ENCODE data around the gene ASIC2. TPM values are rescaled to one million over a fixed set of nuclear protein-coding genes. Genes with fewer than 3 reads are reported as not detected.

ASIC2 gene
- total and polyA plus RNA-seq, 3 experiments from 2014 or later = not detected

GRCh38 chr17:33196883-33197282 is 96.2 kb downstream of the ASIC2 start:
- Mint-ChIP-seq H3K27ac (no peak overlapping the region), H3K36me3 (no peaks in the 10 kb centered on the region), H3K4me1 (no peaks in the 10 kb centered on the region), H3K4me3 (no peak overlapping the region), H3K27me3 (peaks cover 13 to 25% of the 10 kb centered on the region in 2 donors), H3K9me3 (no peaks in the 10 kb centered on the region)
- ChIA-PET POLR2A (no interaction called here), CTCF (no interaction called here)
- H3K27ac ChIP-seq (ENCODE audit: low read depth, low read length) = no peak overlapping the region
- no peaks in the 10 kb centered on the region for H3K9me3 ChIP-seq (ENCODE audit: low read length)
- H3K27me3 ChIP-seq (ENCODE audit: insufficient read depth, low read length, poor library complexity, severe bottlenecking) = no peaks in the 10 kb centered on the region
- no peaks in the 10 kb centered on the region for H3K4me1 ChIP-seq (ENCODE audit: insufficient read depth, low read length)
- no peaks in the 10 kb centered on the region for H3K36me3 ChIP-seq (ENCODE audit: insufficient read depth, low read length)
- DNase-seq = no peak
- no peak overlapping the region for H3K4me3 ChIP-seq (ENCODE audit: low read length)

GRCh38 chr17:33192951-33193911 is 99.9 kb downstream of the ASIC2 start:
- no peaks in the 10 kb centered on the region for H3K9me3 Mint-ChIP-seq
- no peaks in the 10 kb centered on the region for H3K4me1 ChIP-seq (ENCODE audit: insufficient read depth, low read length)
- H3K27ac Mint-ChIP-seq = no peak overlapping the region
- H3K27ac ChIP-seq (ENCODE audit: low read depth, low read length) = no peak overlapping the region
- no peak overlapping the region for H3K4me3 ChIP-seq (ENCODE audit: low read length)
- no peaks in the 10 kb centered on the region for H3K9me3 ChIP-seq (ENCODE audit: low read length)
- CTCF ChIA-PET = no interaction called here
- H3K4me3 Mint-ChIP-seq = no peak overlapping the region
- POLR2A ChIA-PET = no interaction called here
- no peaks in the 10 kb centered on the region for H3K4me1 Mint-ChIP-seq
- no peaks in the 10 kb centered on the region for H3K36me3 Mint-ChIP-seq
- H3K27me3 ChIP-seq (ENCODE audit: insufficient read depth, low read length, poor library complexity, severe bottlenecking) = no peaks in the 10 kb centered on the region
- no peaks in the 10 kb centered on the region for H3K36me3 ChIP-seq (ENCODE audit: insufficient read depth, low read length)
- H3K27me3 Mint-ChIP-seq = peaks cover 11 to 43% of the 10 kb centered on the region in 2 donors
- DNase-seq = no peak

DNA sequence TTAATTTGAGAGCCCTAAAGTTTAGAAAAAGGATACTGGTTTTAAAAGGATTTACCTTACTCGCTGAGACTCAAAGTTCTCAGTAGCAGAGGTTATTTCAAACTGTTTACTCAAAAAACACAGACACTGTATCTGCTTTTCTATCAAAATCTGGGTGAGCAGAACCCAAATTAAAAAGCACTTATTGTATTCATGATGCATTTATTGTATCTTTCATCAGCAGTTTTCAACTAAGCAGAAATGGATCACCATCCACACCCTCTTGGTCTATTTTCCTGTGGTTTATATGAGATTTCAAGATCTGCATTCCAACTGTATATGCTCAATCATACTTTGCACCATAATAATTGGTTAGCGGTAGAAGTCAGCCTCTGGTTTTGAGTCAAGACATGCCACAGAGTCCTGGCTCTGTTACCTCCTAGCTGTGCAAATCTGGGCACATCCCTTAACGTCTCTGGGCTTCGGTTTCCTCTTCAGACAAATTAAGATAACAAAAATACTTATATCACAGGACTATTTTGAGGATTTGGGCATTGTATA is 109.5 kb downstream of the ASIC2 start:
- no peak overlapping the region for H3K27ac ChIP-seq (ENCODE audit: low read depth, low read length)
- Mint-ChIP-seq H3K36me3 (no peaks in the 10 kb centered on the region), H3K4me3 (no peak overlapping the region), H3K27me3 (peaks cover 13 to 58% of the 10 kb centered on the region in 2 donors), H3K27ac (no peak overlapping the region), H3K9me3 (no peaks in the 10 kb centered on the region), H3K4me1 (no peaks in the 10 kb centered on the region)
- no peaks in the 10 kb centered on the region for H3K27me3 ChIP-seq (ENCODE audit: insufficient read depth, low read length, poor library complexity, severe bottlenecking)
- DNase-seq = no peak
- ChIA-PET POLR2A (no interaction called here), CTCF (no interaction called here)
- H3K9me3 ChIP-seq (ENCODE audit: low read length) = no peaks in the 10 kb centered on the region
- no peaks in the 10 kb centered on the region for H3K4me1 ChIP-seq (ENCODE audit: insufficient read depth, low read length)
- no peaks in the 10 kb centered on the region for H3K36me3 ChIP-seq (ENCODE audit: insufficient read depth, low read length)
- no peak overlapping the region for H3K4me3 ChIP-seq (ENCODE audit: low read length)

DNA sequence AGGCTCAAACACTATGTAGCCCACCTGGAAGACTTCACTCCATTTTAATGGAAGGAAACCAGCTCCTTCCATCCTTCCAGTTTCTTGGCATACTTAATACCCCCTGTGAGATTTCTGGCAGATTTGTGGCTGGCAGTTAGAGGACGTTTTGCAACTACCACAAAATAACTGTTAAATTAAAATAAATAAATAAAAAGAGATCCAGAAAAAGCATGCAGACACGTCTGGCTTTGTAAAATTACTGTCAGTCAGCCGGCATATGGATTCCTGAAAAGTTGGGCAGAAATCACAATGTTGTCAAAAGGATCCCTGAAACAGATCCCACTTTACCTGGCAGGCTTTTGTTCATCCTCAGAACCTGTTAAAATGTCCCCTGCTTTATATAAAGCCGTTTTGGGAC is 113.9 kb downstream of the ASIC2 start:
- no peak overlapping the region for H3K4me3 ChIP-seq (ENCODE audit: low read length)
- H3K27me3 Mint-ChIP-seq = peaks cover 11 to 41% of the 10 kb centered on the region in 2 donors
- H3K27me3 ChIP-seq (ENCODE audit: insufficient read depth, low read length, poor library complexity, severe bottlenecking) = no peaks in the 10 kb centered on the region
- H3K36me3 Mint-ChIP-seq = no peaks in the 10 kb centered on the region
- H3K27ac Mint-ChIP-seq = no peak overlapping the region
- POLR2A ChIA-PET = no interaction called here
- no peaks in the 10 kb centered on the region for H3K4me1 Mint-ChIP-seq
- no peaks in the 10 kb centered on the region for H3K9me3 ChIP-seq (ENCODE audit: low read length)
- H3K9me3 Mint-ChIP-seq = no peaks in the 10 kb centered on the region
- H3K4me1 ChIP-seq (ENCODE audit: insufficient read depth, low read length) = no peaks in the 10 kb centered on the region
- H3K36me3 ChIP-seq (ENCODE audit: insufficient read depth, low read length) = no peaks in the 10 kb centered on the region
- no peak for DNase-seq
- H3K4me3 Mint-ChIP-seq = no peak overlapping the region
- CTCF ChIA-PET = no interaction called here
- no peak overlapping the region for H3K27ac ChIP-seq (ENCODE audit: low read depth, low read length)

DNA sequence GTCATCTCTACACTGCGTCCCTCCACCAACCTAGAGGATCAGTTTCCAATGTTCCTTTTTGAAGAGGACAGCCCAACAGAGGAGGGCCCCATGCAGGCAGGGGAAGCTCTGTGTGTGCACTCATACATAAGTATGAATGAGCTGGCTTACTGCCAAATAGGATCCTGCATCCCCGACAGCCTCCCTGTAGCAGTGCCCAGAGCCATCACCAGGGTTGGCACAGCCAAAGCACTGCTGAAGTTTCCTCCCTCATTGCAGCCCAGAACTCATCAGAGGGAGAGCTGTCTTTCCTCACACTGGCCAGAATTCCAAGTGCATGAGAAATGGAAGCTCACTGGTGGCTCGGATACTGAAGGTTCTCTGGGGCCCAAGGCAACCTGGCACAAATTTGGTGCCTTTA is 114.4 kb downstream of the ASIC2 start:
- H3K4me1 ChIP-seq (ENCODE audit: insufficient read depth, low read length) = no peaks in the 10 kb centered on the region
- no peak overlapping the region for H3K27ac Mint-ChIP-seq
- POLR2A ChIA-PET = no interaction called here
- no peak overlapping the region for H3K4me3 Mint-ChIP-seq
- H3K36me3 Mint-ChIP-seq = no peaks in the 10 kb centered on the region
- H3K27ac ChIP-seq (ENCODE audit: low read depth, low read length) = no peak overlapping the region
- H3K9me3 ChIP-seq (ENCODE audit: low read length) = no peaks in the 10 kb centered on the region
- H3K36me3 ChIP-seq (ENCODE audit: insufficient read depth, low read length) = no peaks in the 10 kb centered on the region
- CTCF ChIA-PET = no interaction called here
- DNase-seq = no peak
- no peak overlapping the region for H3K4me3 ChIP-seq (ENCODE audit: low read length)
- H3K4me1 Mint-ChIP-seq = no peaks in the 10 kb centered on the region
- peaks cover 11 to 36% of the 10 kb centered on the region in 2 donors for H3K27me3 Mint-ChIP-seq
- no peaks in the 10 kb centered on the region for H3K9me3 Mint-ChIP-seq
- no peaks in the 10 kb centered on the region for H3K27me3 ChIP-seq (ENCODE audit: insufficient read depth, low read length, poor library complexity, severe bottlenecking)

DNA sequence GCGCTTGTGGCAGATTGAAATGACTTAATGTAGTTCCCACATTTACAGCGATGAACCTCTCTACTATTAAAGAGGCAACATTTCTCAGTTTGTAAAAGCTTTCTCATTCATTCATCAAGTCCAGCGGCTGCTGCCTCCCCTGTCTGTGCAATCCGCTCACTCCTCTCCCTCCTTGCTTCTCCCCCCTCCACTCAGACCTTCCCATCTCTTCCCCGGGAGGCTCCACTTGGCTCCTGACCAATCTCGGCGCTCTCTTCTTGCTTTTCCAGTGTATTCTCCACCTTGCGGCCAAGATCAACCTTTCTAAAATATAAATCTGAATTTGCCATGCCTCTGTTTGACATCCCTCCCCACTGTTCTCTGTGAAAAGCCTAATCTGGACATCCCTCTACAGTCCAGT is 117.5 kb downstream of the ASIC2 start:
- CTCF ChIA-PET = no interaction called here
- Histone ChIP-seq H3K27ac (ENCODE audit: low read depth, low read length) (no peak overlapping the region), H3K27me3 (ENCODE audit: insufficient read depth, low read length, poor library complexity, severe bottlenecking) (no peaks in the 10 kb centered on the region), H3K36me3 (ENCODE audit: insufficient read depth, low read length) (no peaks in the 10 kb centered on the region), H3K4me3 (ENCODE audit: low read length) (no peak overlapping the region), H3K4me1 (ENCODE audit: insufficient read depth, low read length) (no peaks in the 10 kb centered on the region), H3K9me3 (ENCODE audit: low read length) (no peaks in the 10 kb centered on the region)
- Mint-ChIP-seq H3K27me3 (peaks cover 5 to 25% of the 10 kb centered on the region in 2 donors), H3K9me3 (no peaks in the 10 kb centered on the region), H3K36me3 (no peaks in the 10 kb centered on the region), H3K4me3 (no peak overlapping the region), H3K27ac (no peak overlapping the region), H3K4me1 (no peaks in the 10 kb centered on the region)
- no peak for DNase-seq
- POLR2A ChIA-PET = no interaction called here

DNA sequence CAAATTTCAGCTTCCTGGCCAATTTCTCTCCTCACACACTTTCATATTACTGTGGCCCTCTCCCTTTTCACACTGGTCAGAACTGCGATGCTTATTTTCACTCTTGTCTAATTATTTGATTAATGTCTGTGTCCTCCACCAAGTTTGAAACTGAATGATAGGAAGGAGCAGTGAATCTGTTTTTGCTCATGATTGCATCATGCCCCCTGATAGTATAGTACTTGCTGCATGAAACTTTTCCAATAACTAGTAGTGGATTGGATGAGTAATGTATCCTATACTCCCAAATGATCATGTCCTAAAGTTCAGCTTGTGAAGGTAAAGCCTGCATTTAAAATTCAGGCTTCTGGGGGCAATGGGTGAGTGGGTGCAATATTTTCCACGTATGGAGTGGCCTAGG is 121.2 kb downstream of the ASIC2 start:
- DNase-seq = no peak
- no peaks in the 10 kb centered on the region for H3K4me1 ChIP-seq (ENCODE audit: insufficient read depth, low read length)
- Mint-ChIP-seq H3K9me3 (no peaks in the 10 kb centered on the region), H3K4me3 (no peak overlapping the region), H3K27me3 (peaks cover 3 to 16% of the 10 kb centered on the region in 2 donors), H3K4me1 (no peaks in the 10 kb centered on the region), H3K27ac (no peak overlapping the region), H3K36me3 (no peaks in the 10 kb centered on the region)
- H3K4me3 ChIP-seq (ENCODE audit: low read length) = no peak overlapping the region
- ChIA-PET POLR2A (no interaction called here), CTCF (no interaction called here)
- H3K36me3 ChIP-seq (ENCODE audit: insufficient read depth, low read length) = no peaks in the 10 kb centered on the region
- H3K27ac ChIP-seq (ENCODE audit: low read depth, low read length) = no peak overlapping the region
- no peaks in the 10 kb centered on the region for H3K27me3 ChIP-seq (ENCODE audit: insufficient read depth, low read length, poor library complexity, severe bottlenecking)
- no peaks in the 10 kb centered on the region for H3K9me3 ChIP-seq (ENCODE audit: low read length)

DNA sequence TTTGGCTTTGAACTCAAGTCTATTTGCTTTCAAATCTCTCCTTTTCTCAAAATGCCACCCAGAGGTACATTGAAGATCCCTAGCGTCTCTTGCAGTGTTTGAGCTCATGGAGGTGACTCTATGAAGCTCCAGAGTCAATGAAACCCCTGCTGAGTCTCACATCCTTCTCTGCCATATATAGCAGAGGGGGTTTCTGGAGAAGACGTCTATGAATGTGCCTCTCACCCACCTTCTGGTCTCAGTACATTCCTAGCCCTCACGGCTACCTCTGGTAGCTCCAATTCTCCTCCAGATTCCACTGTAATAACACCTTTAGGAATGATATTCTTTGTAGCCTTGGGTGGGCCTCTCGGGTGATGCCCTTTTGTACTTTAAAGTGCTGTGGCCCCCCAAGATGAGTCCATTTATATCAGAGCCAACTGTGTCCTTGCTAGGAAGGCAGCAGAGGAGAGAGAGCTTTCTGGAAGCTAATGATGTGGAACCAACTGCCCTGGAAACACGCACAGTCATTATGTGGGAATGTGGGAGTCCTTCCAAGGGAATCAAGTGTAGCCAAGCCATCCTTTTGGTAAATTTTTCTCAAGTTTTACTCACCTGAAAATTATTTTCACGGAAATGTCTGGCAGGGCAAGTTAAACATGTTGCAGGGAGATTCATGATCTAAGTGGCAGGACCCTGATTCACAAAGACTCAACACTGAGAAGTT is 123.4 kb downstream of the ASIC2 start:
- ChIA-PET CTCF (interaction anchor here (1.1 kb wide), 1 partner anchor 31 kb away, joined by 3 read pairs; no protein-coding TSS in a partner anchor), POLR2A (no interaction called here)
- H3K27ac Mint-ChIP-seq = peak overlapping the region in 2 of 8 donors; percentile 17
- no peaks in the 10 kb centered on the region for H3K36me3 Mint-ChIP-seq
- peaks cover 5 to 12% of the 10 kb centered on the region in 2 donors for H3K27me3 Mint-ChIP-seq
- Histone ChIP-seq H3K4me3 (ENCODE audit: low read length) (no peak overlapping the region), H3K27me3 (ENCODE audit: insufficient read depth, low read length, poor library complexity, severe bottlenecking) (no peaks in the 10 kb centered on the region), H3K4me1 (ENCODE audit: insufficient read depth, low read length) (no peaks in the 10 kb centered on the region), H3K27ac (ENCODE audit: low read depth, low read length) (no peak overlapping the region), H3K36me3 (ENCODE audit: insufficient read depth, low read length) (no peaks in the 10 kb centered on the region), H3K9me3 (ENCODE audit: low read length) (no peaks in the 10 kb centered on the region)
- DNase-seq = no peak
- H3K9me3 Mint-ChIP-seq = no peaks in the 10 kb centered on the region
- H3K4me1 Mint-ChIP-seq = no peaks in the 10 kb centered on the region
- H3K4me3 Mint-ChIP-seq = no peak overlapping the region

Measured in CD8-positive, alpha-beta memory T cell (primary cell).